Loucy (cell line): ENCODE results near the gene RBBP9.

Experiments used
- H2AFZ ChIP-seq: fragments of 200-600 bp; sonication (generic); 2 replicates; pipeline ENCODE4 v1.6.0; 2016; ENCODE audit warnings: antibody characterized with exemption, mild to moderate bottlenecking, low read length, moderate library complexity
- H3F3A ChIP-seq: fragments of 200-600 bp; 2 replicates; pipeline ENCODE4 v1.6.0; 2016; ENCODE audit warnings: antibody characterized with exemption, low read depth, mild to moderate bottlenecking
- H3K27me3 ChIP-seq: fragments of 200-600 bp; sonication (generic); 2 replicates; pipeline ENCODE4 v1.6.1; 2014; ENCODE audit warnings: low read length, mild to moderate bottlenecking; ENCODE audit not compliant: insufficient read depth, poor library complexity, severe bottlenecking
- H3K36me3 ChIP-seq: fragments of 200-600 bp; sonication (generic); 2 replicates; pipeline ENCODE4 v1.6.1; 2016; ENCODE audit warnings: low read length; ENCODE audit not compliant: insufficient read depth
- H3K4me1 ChIP-seq: fragments of 200-600 bp; sonication (generic); 2 replicates; pipeline ENCODE4 v1.5.1; 2014; ENCODE audit warnings: low read length, mild to moderate bottlenecking; ENCODE audit not compliant: insufficient read depth, poor library complexity, severe bottlenecking
- H3K4me2 ChIP-seq: fragments of 200-600 bp; sonication (generic); 2 replicates; pipeline ENCODE4 v1.6.0; 2014; ENCODE audit warnings: antibody characterized with exemption, low read length, low read depth, mild to moderate bottlenecking; ENCODE audit not compliant: poor library complexity, severe bottlenecking
- H3K4me3 ChIP-seq: fragments of 200-600 bp; sonication (generic); 2 replicates; pipeline ENCODE4 v1.5.1; 2014; ENCODE audit warnings: low read length, mild to moderate bottlenecking, mixed read lengths; ENCODE audit not compliant: poor library complexity, severe bottlenecking
- H3K79me2 ChIP-seq: fragments of 200-600 bp; sonication (generic); 2 replicates; pipeline ENCODE4 v1.6.1; 2014; ENCODE audit warnings: low read length; ENCODE audit not compliant: insufficient read depth
- H3K9ac ChIP-seq: fragments of 200-600 bp; sonication (generic); 2 replicates; pipeline ENCODE4 v1.6.0; 2014; ENCODE audit warnings: mild to moderate bottlenecking, low read depth, low read length, moderate library complexity; ENCODE audit not compliant: poor library complexity, severe bottlenecking
- H3K9me2 ChIP-seq: fragments of 200-600 bp; sonication (generic); replicated peaks from 2 replicates; pipeline ENCODE4 v1.6.1; 2016; ENCODE audit warnings: low read depth, low read length, mixed read lengths
- H3K9me3 ChIP-seq: fragments of 200-600 bp; sonication (generic); 2 replicates; pipeline ENCODE4 v1.6.1; 2014; ENCODE audit warnings: mild to moderate bottlenecking, antibody characterized with exemption, low read length, low read depth; ENCODE audit not compliant: insufficient read depth
- H4K20me1 ChIP-seq: fragments of 200-600 bp; sonication (generic); 2 replicates; pipeline ENCODE4 v1.6.0; 2014; ENCODE audit warnings: antibody characterized with exemption, low read length, mild to moderate bottlenecking; ENCODE audit not compliant: insufficient read depth, poor library complexity, severe bottlenecking
- CTCF ChIP-seq: fragments of 200-600 bp; sonication (generic); conservative IDR thresholded peaks from 2 replicates; pipeline ENCODE4 v1.5.1; 2014; ENCODE audit warnings: mild to moderate bottlenecking, antibody characterized with exemption, low read length
- EZH2phosphoT487 ChIP-seq: fragments of 200-600 bp; IDR thresholded peaks from 2 replicates; pipeline ENCODE4 v1.6.1; 2018; ENCODE audit warnings: antibody characterized with exemption, mild to moderate bottlenecking, moderate library complexity, borderline replicate concordance

Gene RBBP9

DNA sequence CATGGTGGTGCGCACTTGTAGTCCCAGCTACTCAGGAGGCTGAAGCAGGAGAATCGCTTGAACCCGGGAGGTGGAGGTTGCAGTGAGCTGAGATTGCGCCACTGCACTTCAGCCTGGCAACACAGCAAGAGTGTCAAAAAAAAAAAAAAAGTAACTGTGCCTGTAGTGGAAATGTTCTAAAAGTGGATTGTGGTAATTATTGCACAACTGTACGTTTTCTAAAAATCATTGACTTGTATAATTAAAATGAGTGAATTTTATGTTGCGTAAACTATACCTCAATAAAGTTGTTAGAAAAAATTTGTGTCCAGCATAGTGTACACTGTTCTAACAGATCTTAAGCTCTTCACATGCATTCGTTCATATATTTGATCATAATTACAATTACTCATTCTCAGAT lies 16.2 kb upstream of the RBBP9 start:
- H3K4me2 ChIP-seq = peak overlapping the region; percentile 35
- H3K4me1 ChIP-seq = peaks cover 12% of the 10 kb centered on the region
- peaks cover 7% of the 10 kb centered on the region; the same call in 1 of the 2 replicates for H3K36me3 ChIP-seq
- H3K9me2 ChIP-seq = no peaks in the 10 kb centered on the region
- peaks cover 14% of the 10 kb centered on the region for H3K79me2 ChIP-seq
- no peak overlapping the region for H2AFZ ChIP-seq
- no peak for TF ChIP-seq CTCF
- no peak for TF ChIP-seq EZH2phosphoT487
- no peaks in the 10 kb centered on the region for H3K9me3 ChIP-seq
- no peaks in the 10 kb centered on the region for H3F3A ChIP-seq
- no peak overlapping the region for H3K9ac ChIP-seq
- H3K27me3 ChIP-seq = no peaks in the 10 kb centered on the region
- peaks cover 3% of the 10 kb centered on the region for H4K20me1 ChIP-seq
- H3K4me3 ChIP-seq = no peak overlapping the region

- peaks cover 3% of the 10 kb centered on the region for H4K20me1 ChIP-seq
- TF ChIP-seq EZH2phosphoT487 = no peak
- TF ChIP-seq CTCF = no peak
- no peak overlapping the region for H3K9ac ChIP-seq
- no peaks in the 10 kb centered on the region for H3K9me2 ChIP-seq
- H3K4me2 ChIP-seq = peak overlapping the region; percentile 37
- no peaks in the 10 kb centered on the region for H3F3A ChIP-seq
- peaks cover 19% of the 10 kb centered on the region for H3K79me2 ChIP-seq
- H2AFZ ChIP-seq = no peak overlapping the region
- no peaks in the 10 kb centered on the region for H3K27me3 ChIP-seq
- H3K4me3 ChIP-seq = peak overlapping the region; percentile 36
- peaks cover 7% of the 10 kb centered on the region; the same call in 1 of the 2 replicates for H3K36me3 ChIP-seq
- H3K4me1 ChIP-seq = peaks cover 20% of the 10 kb centered on the region
- H3K9me3 ChIP-seq = no peaks in the 10 kb centered on the region
These were observed 14.5 kb upstream of the RBBP9 start for GRCh38 chr20:18511571-18511970.

DNA sequence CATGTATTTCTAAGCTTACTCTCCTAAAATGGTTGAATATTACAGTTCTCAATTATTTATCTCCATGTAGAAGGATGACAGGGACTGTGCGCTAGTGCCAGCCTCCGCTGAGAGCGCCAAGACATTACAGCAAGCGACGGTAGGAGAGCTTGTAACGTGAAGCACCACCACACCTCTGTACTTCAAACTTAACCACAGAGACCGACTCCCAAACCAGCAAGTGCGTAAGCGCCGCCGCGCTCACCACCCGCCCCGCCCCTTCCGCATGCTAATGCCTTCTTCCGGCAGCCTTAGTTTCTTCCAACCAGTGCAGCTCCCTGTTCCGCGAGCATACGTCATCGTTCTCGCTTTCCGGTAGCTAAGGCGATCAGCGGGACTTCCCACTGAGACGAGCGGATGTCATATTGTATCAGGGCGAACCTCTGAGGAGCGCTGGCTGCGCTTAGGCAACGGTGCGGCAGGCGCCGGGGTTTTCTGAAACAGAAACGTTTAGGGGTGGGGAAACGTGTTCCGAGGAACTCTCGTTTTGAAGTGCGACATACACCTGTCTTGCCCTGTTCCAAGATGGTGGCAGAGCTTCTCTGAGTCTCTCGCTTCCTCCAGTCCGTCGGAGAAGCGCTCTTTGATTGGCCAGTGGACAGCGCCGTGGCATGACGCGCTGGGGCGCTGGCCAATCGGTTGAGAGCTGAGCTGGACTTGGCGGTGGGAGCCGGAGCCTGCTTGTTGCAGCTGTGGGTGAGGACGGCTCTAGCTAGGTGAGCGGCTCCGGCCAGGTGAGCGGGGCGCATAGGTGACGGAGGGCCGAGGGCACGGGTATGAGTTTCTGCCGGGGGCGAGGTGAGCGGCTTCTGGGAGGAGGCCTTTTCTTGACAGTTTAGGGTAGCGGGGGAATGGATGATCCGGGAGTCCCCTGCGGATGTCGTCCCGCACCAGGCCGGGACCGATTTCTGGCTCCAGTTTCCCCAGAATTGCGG lies 10.5 kb upstream of the RBBP9 start, which contains the start of gene SEC23B:
Gene SEC23B (plus strand): TSS at position 723 of the 974 bp plus-strand sequence. CDS start 2,896 bp downstream, outside the sequence.
- H3K9ac ChIP-seq = peak within 1 kb of the TSS; percentile 68
- H3K36me3 ChIP-seq = no peaks in the 10 kb centered on the region
- H3K9me3 ChIP-seq = no peaks in the 10 kb centered on the region
- H3F3A ChIP-seq = no peaks in the 10 kb centered on the region
- H3K9me2 ChIP-seq = no peaks in the 10 kb centered on the region
- H3K27me3 ChIP-seq = peaks cover 21% of the 10 kb centered on the region
- TF ChIP-seq EZH2phosphoT487 (no peak), CTCF (no peak)
- H4K20me1 ChIP-seq = peaks cover 3% of the 10 kb centered on the region
- H3K4me3 ChIP-seq = peak within 1 kb of the TSS; percentile 76
- peak within 1 kb of the TSS; percentile 84 for H3K4me2 ChIP-seq
- H3K4me1 ChIP-seq = peaks cover 22% of the 10 kb centered on the region
- H2AFZ ChIP-seq = peak within 1 kb of the TSS; percentile 96
- peaks cover 19% of the 10 kb centered on the region for H3K79me2 ChIP-seq
